H9 (cell line): Measurements from ENCODE around the gene SF3B1. TPM values are rescaled to one million over a fixed set of nuclear protein-coding genes. Genes with fewer than 3 reads are reported as not detected.

Experiments used
- DNase-seq: peaks from one replicate; pipeline ENCODE4 v3.0.0-alpha.2; 2017
- H2AFZ ChIP-seq: one replicate; pipeline ENCODE4 v1.6.1; 2013; ENCODE audit warnings: mild to moderate bottlenecking, low read length, control low read depth, moderate library complexity
- H2AK5ac ChIP-seq: 2 replicates; pipeline ENCODE4 v1.6.1; 2013; ENCODE audit warnings: low read length, control low read depth, mixed read lengths; ENCODE audit not compliant: insufficient read length
- H2BK120ac ChIP-seq: one replicate; pipeline ENCODE4 v1.6.1; 2013; ENCODE audit warnings: low read depth, mild to moderate bottlenecking, low read length, control low read depth, inconsistent platforms; ENCODE audit not compliant: poor library complexity, severe bottlenecking
- H2BK12ac ChIP-seq: 2 replicates; pipeline ENCODE4 v1.6.1; 2013; ENCODE audit warnings: low read length, control low read depth, mixed read lengths, low read depth; ENCODE audit not compliant: insufficient read length
- H2BK15ac ChIP-seq: 2 replicates; pipeline ENCODE4 v1.6.1; 2013; ENCODE audit warnings: low read depth, low read length, control low read depth
- H2BK20ac ChIP-seq: one replicate; pipeline ENCODE4 v1.6.1; 2013; ENCODE audit warnings: low read depth, mild to moderate bottlenecking, low read length, control low read depth, inconsistent platforms; ENCODE audit not compliant: poor library complexity, severe bottlenecking
- H2BK5ac ChIP-seq: 2 replicates; pipeline ENCODE4 v1.6.1; 2013; ENCODE audit warnings: low read length, control low read depth, mixed read lengths; ENCODE audit not compliant: insufficient read length
- H3K14ac ChIP-seq: 2 replicates; pipeline ENCODE4 v1.6.1; 2013; ENCODE audit warnings: low read length, control low read depth; ENCODE audit not compliant: insufficient read depth
- H3K18ac ChIP-seq: 2 replicates; pipeline ENCODE4 v1.6.1; 2013; ENCODE audit warnings: low read depth, mild to moderate bottlenecking, mixed read lengths, low read length, control low read depth; ENCODE audit not compliant: insufficient read length
- H3K23ac ChIP-seq: 2 replicates; pipeline ENCODE4 v1.6.1; 2013; ENCODE audit warnings: low read length, control low read depth, mixed read lengths, low read depth; ENCODE audit not compliant: insufficient read length
- H3K23me2 ChIP-seq: 2 replicates; pipeline ENCODE4 v1.6.1; 2013; ENCODE audit warnings: low read depth, mild to moderate bottlenecking, mixed read lengths, low read length, control low read depth; ENCODE audit not compliant: insufficient read length, poor library complexity, severe bottlenecking
- H3K27ac ChIP-seq: 2 replicates; pipeline ENCODE4 v1.5.1; 2013; ENCODE audit warnings: low read length, control low read depth, mixed read lengths, low read depth; ENCODE audit not compliant: insufficient read length
- H3K27me3 ChIP-seq: 2 replicates; pipeline ENCODE4 v1.6.1; 2013; ENCODE audit warnings: low read length, control low read depth, inconsistent platforms; ENCODE audit not compliant: insufficient read depth
- H3K4ac ChIP-seq: 2 replicates; pipeline ENCODE4 v1.6.1; 2013; ENCODE audit warnings: low read depth, mild to moderate bottlenecking, control low read depth, inconsistent platforms, low read length, moderate library complexity
- H3K4me1 ChIP-seq: 2 replicates; pipeline ENCODE4 v1.6.1; 2013; ENCODE audit warnings: low read length, control low read depth, inconsistent platforms; ENCODE audit not compliant: insufficient read depth
- H3K4me2 ChIP-seq: 2 replicates; pipeline ENCODE4 v1.6.1; 2013; ENCODE audit warnings: low read length, control low read depth, mixed read lengths; ENCODE audit not compliant: insufficient read length, insufficient read depth
- H3K56ac ChIP-seq: 2 replicates; pipeline ENCODE4 v1.6.1; 2013; ENCODE audit warnings: low read depth, mild to moderate bottlenecking, mixed read lengths, low read length, control low read depth; ENCODE audit not compliant: insufficient read length
- H3K79me1 ChIP-seq: 2 replicates; pipeline ENCODE4 v1.6.1; 2013; ENCODE audit warnings: low read depth, mild to moderate bottlenecking, moderate library complexity, low read length, control low read depth, inconsistent platforms; ENCODE audit not compliant: insufficient read depth, poor library complexity, severe bottlenecking
- H3K79me2 ChIP-seq: 2 replicates; pipeline ENCODE4 v1.6.1; 2013; ENCODE audit warnings: low read length, control low read depth, inconsistent platforms; ENCODE audit not compliant: insufficient read depth
- H3K9ac ChIP-seq: 2 replicates; pipeline ENCODE4 v1.6.1; 2013; ENCODE audit warnings: low read length, control low read depth, mixed read lengths; ENCODE audit not compliant: insufficient read length; ENCODE audit errors: extremely low read depth
- H3K9me3 ChIP-seq: one replicate; pipeline ENCODE4 v1.6.1; 2013; ENCODE audit warnings: low read depth, low read length, inconsistent platforms; ENCODE audit not compliant: control insufficient read depth
- H3T11ph ChIP-seq: one replicate; pipeline ENCODE4 v1.6.1; 2013; ENCODE audit warnings: mild to moderate bottlenecking, low read length, control low read depth, inconsistent platforms
- H4K20me1 ChIP-seq: one replicate; pipeline ENCODE4 v1.6.1; 2013; ENCODE audit not compliant: control insufficient read depth, insufficient read length, insufficient read depth
- H4K5ac ChIP-seq: 2 replicates; pipeline ENCODE4 v1.6.1; 2013; ENCODE audit warnings: low read depth, mild to moderate bottlenecking, mixed read lengths, low read length, control low read depth; ENCODE audit not compliant: insufficient read length
- H4K8ac ChIP-seq: replicated peaks from 2 replicates; pipeline ENCODE4 v1.6.1; 2013; ENCODE audit warnings: low read length, control low read depth, mixed read lengths, low read depth; ENCODE audit not compliant: insufficient read length
- H4K91ac ChIP-seq: 2 replicates; pipeline ENCODE4 v1.6.1; 2013; ENCODE audit warnings: low read depth, mild to moderate bottlenecking, moderate library complexity, mixed read lengths, low read length, control low read depth; ENCODE audit not compliant: insufficient read length
- H3K27ac Mint-ChIP-seq, 3 experiments: 2 replicates in 2 of 3; 3 replicates in 1 of 3; pipeline ENCODE4 v1.8.0; 2020 to 2021; ENCODE audit warnings: mixed read lengths in 3 of 3, mild to moderate bottlenecking in 1 of 3, moderate library complexity in 1 of 3
- H3K27me3 Mint-ChIP-seq: 2 replicates; pipeline ENCODE4 v1.8.0; 2021; ENCODE audit warnings: low read depth, mild to moderate bottlenecking, moderate library complexity, mixed read lengths
- H3K36me3 Mint-ChIP-seq, 3 experiments: 2 replicates in 2 of 3; 3 replicates in 1 of 3; pipeline ENCODE4 v1.8.0; 2020 to 2021; ENCODE audit warnings: low read depth in 3 of 3, mixed read lengths in 3 of 3; ENCODE audit not compliant: insufficient read depth in 1 of 3
- H3K4me1 Mint-ChIP-seq, 2 experiments: 2 replicates each; pipeline ENCODE4 v1.8.0; 2020; ENCODE audit warnings: mixed read lengths in 2 of 2
- H3K4me3 Mint-ChIP-seq, 2 experiments: 2 replicates in 1 of 2; 3 replicates in 1 of 2; pipeline ENCODE4 v1.8.0; 2020 to 2021; ENCODE audit warnings: mild to moderate bottlenecking in 2 of 2, mixed read lengths in 2 of 2, moderate library complexity in 1 of 2
- H3K9me3 Mint-ChIP-seq, 2 experiments: 2 replicates in 1 of 2; 3 replicates in 1 of 2; pipeline ENCODE4 v1.8.0; 2020; ENCODE audit warnings: mild to moderate bottlenecking in 2 of 2, mixed read lengths in 2 of 2, moderate library complexity in 1 of 2
- CTCF ChIP-seq: fragments of 200-600 bp; sonication (generic); conservative IDR thresholded peaks from 3 replicates; pipeline ENCODE4 v1.8.0; 2021; ENCODE audit warnings: antibody characterized with exemption, mild to moderate bottlenecking
- WGBS: extraction: QIAGEN DNeasy Blood & Tissue Kit; methylation state at CpG from one replicate; pipeline ENCODE4 v1.1.7; 2013; ENCODE audit warnings: missing lambda C conversion rate, low lambda C conversion rate, mixed read lengths; ENCODE audit not compliant: insufficient read length; ENCODE audit errors: extremely low coverage; 5-methylcytosine and 5-hydroxymethylcytosine counted together
- total RNA-seq: library from RNA; stranded (reverse); gene quantifications from 2 replicates; pipeline ENCODE4 v1.2.1, GENCODE V29; 2021

Gene SF3B1
- total RNA-seq, 1 experiment from 2014 or later, result 278 TPM

- Histone ChIP-seq H3K23ac (no peak overlapping the region), H3K23me2 (no peaks in the 10 kb centered on the region), H4K91ac (no peak overlapping the region), H3K56ac (no peak overlapping the region), H3K79me2 (no peaks in the 10 kb centered on the region), H3K79me1 (no peaks in the 10 kb centered on the region), H2BK120ac (no peak overlapping the region), H3K4ac (no peak overlapping the region), H2BK5ac (no peak overlapping the region), H3T11ph (no peak overlapping the region), H4K8ac (no peak overlapping the region), H3K14ac (no peak overlapping the region), H3K18ac (no peak overlapping the region), H2BK12ac (no peak overlapping the region), H3K27me3 (no peaks in the 10 kb centered on the region), H3K9me3 (no peaks in the 10 kb centered on the region), H2BK15ac (no peak overlapping the region), H4K20me1 (no peaks in the 10 kb centered on the region), H4K5ac (no peak overlapping the region), H2AFZ (no peak overlapping the region), H3K27ac (no peak overlapping the region), H3K4me2 (no peak overlapping the region), H2BK20ac (no peak overlapping the region), H3K4me1 (no peaks in the 10 kb centered on the region), H2AK5ac (no peak overlapping the region), H3K9ac (no peak overlapping the region)
- DNase-seq, result no peak
- Mint-ChIP-seq H3K36me3 (peaks cover 8 to 45% (median 12%) of the 10 kb centered on the region in 3 experiments), H3K4me1 (no peaks in the 10 kb centered on the region), H3K27ac (peak overlapping the region in 1 of 3 experiments; percentile 37; a peak in 2 of 7 replicates), H3K4me3 (no peak overlapping the region; a peak in 1 of 5 replicates), H3K27me3 (no peaks in the 10 kb centered on the region; the same call in 1 of the 2 replicates), H3K9me3 (peaks cover 9 to 15% of the 10 kb centered on the region in 2 experiments; a peak in 4 of 5 replicates)
- no peak for TF ChIP-seq CTCF
- no CpG with 5 or more reads among the region's 9 CpGs for WGBS
These were observed 45.6 kb upstream of the SF3B1 start for GRCh38 chr2:197480165-197481036.
